MG63 (cell line): ENCODE results near the gene NPLOC4. TPM values are rescaled to one million over a fixed set of nuclear protein-coding genes. Genes with fewer than 3 reads are reported as not detected.

Experiments
- DNase-seq: peaks from one replicate; pipeline ENCODE4 v3.0.0-alpha.2; 2020
- H3K27me3 ChIP-seq: fragments of 250-450 bp; sonication (Bioruptor Pico); 2 replicates; pipeline ENCODE4 v1.5.1; 2020; ENCODE audit warnings: mild to moderate bottlenecking, moderate library complexity
- H3K36me3 ChIP-seq: fragments of 250-450 bp; sonication (Bioruptor Pico); 2 replicates; pipeline ENCODE4 v1.5.1; 2020; ENCODE audit warnings: mild to moderate bottlenecking, moderate library complexity
- H3K4me3 ChIP-seq: fragments of 250-450 bp; sonication (Bioruptor Pico); 2 replicates; pipeline ENCODE4 v1.5.1; 2020; ENCODE audit warnings: mild to moderate bottlenecking, moderate library complexity
- H3K9me3 ChIP-seq: fragments of 250-450 bp; sonication (Bioruptor Pico); 2 replicates; pipeline ENCODE4 v1.5.1; 2020; ENCODE audit warnings: mild to moderate bottlenecking, moderate library complexity
- total RNA-seq: library from RNA; depleted of rRNA; stranded (reverse); fragments of >200 nt; shearing (Covaris generic); gene quantifications from 2 replicates; pipeline ENCODE4 v1.2.3, GENCODE V29; 2014; ENCODE audit warnings: low replicate concordance

The NPLOC4 gene
- total RNA-seq, 1 experiment from 2014 or later: 157 TPM

DNA sequence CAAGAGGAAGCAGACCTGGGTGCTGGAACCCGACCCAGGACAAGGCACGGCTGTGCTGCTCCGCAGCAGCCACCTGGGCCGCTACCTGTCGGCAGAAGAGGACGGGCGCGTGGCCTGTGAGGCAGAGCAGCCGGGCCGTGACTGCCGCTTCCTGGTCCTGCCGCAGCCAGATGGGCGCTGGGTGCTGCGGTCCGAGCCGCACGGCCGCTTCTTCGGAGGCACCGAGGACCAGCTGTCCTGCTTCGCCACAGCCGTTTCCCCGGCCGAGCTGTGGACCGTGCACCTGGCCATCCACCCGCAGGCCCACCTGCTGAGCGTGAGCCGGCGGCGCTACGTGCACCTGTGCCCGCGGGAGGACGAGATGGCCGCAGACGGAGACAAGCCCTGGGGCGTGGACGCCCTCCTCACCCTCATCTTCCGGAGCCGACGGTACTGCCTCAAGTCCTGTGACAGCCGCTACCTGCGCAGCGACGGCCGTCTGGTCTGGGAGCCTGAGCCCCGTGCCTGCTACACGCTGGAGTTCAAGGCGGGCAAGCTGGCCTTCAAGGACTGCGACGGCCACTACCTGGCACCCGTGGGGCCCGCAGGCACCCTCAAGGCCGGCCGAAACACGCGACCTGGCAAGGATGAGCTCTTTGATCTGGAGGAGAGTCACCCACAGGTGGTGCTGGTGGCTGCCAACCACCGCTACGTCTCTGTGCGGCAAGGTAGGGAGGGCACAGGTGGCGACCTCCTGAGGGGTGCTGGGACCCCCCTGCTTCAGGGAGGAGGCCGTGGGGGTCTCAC is 108.1 kb downstream of the NPLOC4 start:
- Histone ChIP-seq H3K4me3 (no peak overlapping the region), H3K27me3 (no peaks in the 10 kb centered on the region), H3K9me3 (no peaks in the 10 kb centered on the region), H3K36me3 (no peaks in the 10 kb centered on the region)
- DNase-seq: no peak

DNA sequence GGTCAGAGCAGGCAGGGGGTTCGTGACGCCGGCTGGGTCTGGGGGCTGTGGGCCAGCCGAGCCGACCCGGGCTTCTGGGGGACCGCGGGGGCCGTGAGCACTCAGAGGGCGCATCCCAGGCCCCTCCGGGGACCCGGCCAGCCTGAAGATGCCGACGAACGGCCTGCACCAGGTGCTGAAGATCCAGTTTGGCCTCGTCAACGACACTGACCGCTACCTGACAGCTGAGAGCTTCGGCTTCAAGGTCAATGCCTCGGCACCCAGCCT is 108.6 kb downstream of the NPLOC4 start:
- DNase-seq: no peak
- H3K27me3 ChIP-seq: no peaks in the 10 kb centered on the region
- no peak overlapping the region for H3K4me3 ChIP-seq
- no peaks in the 10 kb centered on the region for H3K9me3 ChIP-seq
- H3K36me3 ChIP-seq: no peaks in the 10 kb centered on the region

DNA sequence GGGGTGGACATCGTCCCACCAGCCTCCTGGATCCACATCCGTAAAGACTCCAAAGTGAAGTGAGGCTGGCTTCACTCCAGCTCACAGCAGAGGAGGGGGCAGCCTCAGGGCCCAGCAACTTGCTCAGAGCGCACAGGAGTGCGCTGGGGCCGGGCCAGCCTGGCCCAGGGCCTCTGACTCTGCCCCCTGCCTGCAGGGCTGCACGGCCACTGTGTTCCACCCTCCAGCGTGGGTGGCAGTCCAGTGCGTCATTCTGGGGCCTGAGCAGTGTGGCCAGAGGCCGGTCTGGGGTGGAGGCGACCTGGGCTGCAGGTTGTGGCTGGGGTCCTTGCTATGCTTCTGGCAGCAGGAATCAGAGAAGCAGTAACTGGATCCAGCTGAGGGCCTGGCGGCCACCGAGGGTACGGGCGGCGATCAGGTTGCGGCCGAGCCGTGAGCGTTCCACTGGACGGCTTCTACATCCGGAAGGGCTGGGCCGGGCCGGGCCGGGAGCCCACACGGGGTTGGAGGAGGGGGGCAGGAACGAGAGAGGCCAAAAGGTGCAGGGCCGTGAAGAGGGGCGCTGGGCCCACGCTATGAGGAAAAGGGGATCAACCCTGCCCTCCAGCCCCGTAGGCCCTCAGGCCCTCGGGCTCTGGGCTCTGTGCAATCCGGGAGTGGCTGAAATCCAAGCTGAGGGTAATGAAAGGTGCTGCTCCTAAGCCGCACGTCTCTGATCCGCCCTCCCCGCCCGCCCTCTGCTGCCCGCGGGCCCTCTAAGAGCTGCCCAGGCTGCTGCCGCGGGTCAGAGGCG is 109.1 kb downstream of the NPLOC4 start, which contains the start of gene FSCN2:
TSS of gene FSCN2 (plus strand) at position 787 of the 793 bp plus-strand sequence. CDS start 155 bp downstream, outside the sequence.
- H3K9me3 ChIP-seq: no peaks in the 10 kb centered on the region
- H3K36me3 ChIP-seq: no peaks in the 10 kb centered on the region
- DNase-seq: no peak
- no peak within 1 kb of the TSS for H3K4me3 ChIP-seq
- no peaks in the 10 kb centered on the region for H3K27me3 ChIP-seq

DNA sequence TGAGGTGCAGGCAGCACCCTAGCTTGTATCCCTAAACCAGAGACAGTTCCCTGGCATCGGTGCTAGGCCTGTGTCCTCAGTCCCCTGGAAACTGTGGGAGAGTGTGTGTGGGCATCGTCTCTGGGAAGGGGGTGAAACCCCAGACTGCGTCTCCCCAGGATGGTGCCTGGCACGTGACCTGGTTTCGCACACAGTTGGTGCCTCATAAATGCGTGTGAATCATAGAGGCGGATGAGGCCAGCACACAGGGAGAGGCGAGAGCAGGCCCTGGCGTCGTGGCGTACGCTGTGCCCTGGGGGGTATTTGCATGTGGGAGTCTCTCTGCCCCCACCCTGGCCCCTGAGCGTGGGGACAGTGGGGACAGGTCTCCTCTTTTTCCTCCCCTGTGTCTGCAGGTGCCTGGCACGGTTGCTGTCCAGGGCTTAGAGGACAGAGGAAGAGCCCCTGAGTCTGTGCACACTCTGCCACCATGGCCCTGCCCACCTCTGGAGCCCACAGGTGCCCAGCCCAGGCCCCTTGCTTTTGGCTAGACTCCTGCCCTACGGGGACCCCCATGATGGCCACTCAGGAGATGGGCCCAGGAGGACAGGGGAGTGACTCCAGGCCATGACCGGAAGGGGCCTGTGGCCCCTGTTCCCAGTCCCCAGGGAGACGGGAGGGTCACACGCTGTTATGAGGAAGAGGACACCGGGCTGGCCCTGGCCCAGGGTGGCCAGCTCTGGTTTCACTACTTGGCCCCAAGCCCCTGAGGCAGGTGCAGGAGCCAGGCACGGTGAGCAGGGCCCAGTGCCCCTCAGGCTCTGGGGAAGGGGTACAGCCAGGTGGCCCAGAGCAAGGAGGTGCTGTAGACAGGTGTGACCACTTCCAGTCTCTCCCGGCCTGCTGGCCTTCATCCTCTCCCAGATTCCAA is 110.0 kb downstream of the NPLOC4 start:
- no peaks in the 10 kb centered on the region for H3K9me3 ChIP-seq
- no peak overlapping the region for H3K4me3 ChIP-seq
- H3K27me3 ChIP-seq: no peaks in the 10 kb centered on the region
- H3K36me3 ChIP-seq: no peaks in the 10 kb centered on the region
- DNase-seq: peak; percentile 0

DNA sequence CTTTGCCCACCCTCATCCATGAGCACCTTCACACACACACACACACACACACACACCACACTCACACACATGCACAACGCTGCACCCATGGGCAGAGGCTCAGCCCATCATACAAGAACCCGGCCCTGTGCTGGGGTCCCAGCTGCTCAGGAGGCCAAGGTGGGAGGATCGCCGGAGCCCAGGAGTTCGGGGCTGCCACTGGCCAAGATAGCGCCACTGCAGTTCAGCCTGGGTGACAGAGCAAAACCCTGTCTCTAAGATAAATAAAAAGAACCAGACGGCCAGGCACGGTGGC is 112.1 kb downstream of the NPLOC4 start:
- Histone ChIP-seq H3K9me3 (no peaks in the 10 kb centered on the region), H3K27me3 (no peaks in the 10 kb centered on the region), H3K36me3 (no peaks in the 10 kb centered on the region), H3K4me3 (no peak overlapping the region)
- no peak for DNase-seq

DNA sequence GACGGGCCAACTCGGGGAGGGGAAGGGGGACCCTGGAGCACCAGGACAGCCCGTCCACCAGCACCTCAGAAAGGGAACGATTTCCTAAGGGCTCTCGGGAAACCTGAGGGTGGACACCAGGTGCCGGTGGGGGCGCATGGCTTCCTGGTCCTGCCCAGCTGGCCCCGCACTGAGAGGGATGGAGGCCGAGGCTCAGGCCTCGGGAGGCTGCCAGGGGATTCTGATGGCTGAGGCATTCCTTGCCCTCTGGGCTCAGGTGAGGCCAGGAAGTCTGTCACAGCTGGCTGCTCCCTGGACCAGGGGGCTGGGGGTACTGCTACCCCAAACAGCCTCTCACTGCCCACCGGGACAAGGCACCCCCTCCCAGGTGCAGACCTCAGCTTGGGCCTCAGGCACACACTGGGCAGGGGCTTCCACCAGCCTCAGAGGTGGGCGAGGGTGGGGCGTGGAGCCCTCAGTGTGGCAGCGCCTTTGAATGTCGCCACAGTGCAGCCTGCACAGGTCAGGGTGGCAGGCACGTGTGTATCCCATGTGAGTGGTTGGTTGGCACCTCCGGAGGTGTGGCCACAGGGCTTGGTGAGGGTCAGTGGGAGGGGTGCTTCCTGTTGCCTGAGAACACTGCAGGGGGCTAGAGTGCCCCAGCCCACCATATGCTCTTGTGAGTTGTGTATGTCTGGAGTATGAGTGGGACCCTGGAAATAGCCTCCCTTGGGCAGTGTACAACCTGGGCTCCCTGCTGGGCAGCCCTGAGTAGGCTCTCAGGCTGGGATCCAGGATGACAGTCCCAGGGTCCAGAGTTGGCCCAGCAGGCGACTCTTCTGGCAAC is 112.7 kb downstream of the NPLOC4 start:
- DNase-seq: peak; percentile 8
- no peak overlapping the region for H3K4me3 ChIP-seq

DNA sequence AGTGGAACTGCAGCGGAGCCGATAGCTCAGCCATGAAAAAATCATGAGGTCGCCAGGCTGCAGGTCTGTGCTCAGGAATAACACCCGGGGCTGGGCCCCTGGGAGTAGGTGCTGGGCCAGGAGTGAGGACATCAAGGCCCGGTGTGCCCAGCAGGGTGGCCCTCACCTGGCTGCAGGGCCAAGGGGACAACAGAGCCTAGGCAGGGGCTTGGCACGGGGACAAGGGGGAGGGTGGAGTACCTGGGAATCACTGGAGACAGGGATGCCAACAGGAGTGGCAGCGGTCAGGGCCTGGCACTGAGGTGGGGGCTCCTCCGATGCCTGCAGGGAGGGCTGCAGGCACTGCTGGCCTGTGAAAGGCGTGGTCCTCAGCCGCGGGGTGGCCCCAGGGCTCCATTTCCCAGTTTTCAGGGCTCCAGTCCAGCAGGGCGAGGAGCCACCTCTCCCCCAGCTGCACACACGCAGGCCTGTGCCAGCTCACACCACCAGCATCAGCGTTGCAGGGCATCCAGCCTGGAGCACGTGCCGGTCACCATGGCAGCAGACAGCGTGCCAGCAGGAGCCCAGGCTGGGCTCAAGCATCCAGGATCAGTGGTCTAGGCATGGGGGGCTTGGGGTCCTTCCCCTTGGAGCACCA is 113.4 kb downstream of the NPLOC4 start:
- peak; percentile 91 for DNase-seq
- H3K4me3 ChIP-seq: no peak overlapping the region
- H3K36me3 ChIP-seq: no peaks in the 10 kb centered on the region; the same call in 1 of the 2 replicates

More for the DNA sequence above, 112.7 kb downstream of the NPLOC4 start:
- Histone ChIP-seq H3K27me3 (no peaks in the 10 kb centered on the region), H3K36me3 (no peaks in the 10 kb centered on the region), H3K9me3 (no peaks in the 10 kb centered on the region)

GRCh38 chr17:81522491-81523401 is 114.2 kb downstream of the NPLOC4 start:
- Histone ChIP-seq H3K4me3 (no peak overlapping the region), H3K9me3 (no peaks in the 10 kb centered on the region), H3K36me3 (no peaks in the 10 kb centered on the region; the same call in 1 of the 2 replicates), H3K27me3 (no peaks in the 10 kb centered on the region)
- DNase-seq: no peak

More for the DNA sequence above, 113.4 kb downstream of the NPLOC4 start:
- Histone ChIP-seq H3K9me3 (no peaks in the 10 kb centered on the region), H3K27me3 (no peaks in the 10 kb centered on the region)

GRCh38 chr17:81520021-81520901 is 116.7 kb downstream of the NPLOC4 start:
- no peak for DNase-seq
- no peak overlapping the region for H3K4me3 ChIP-seq
- H3K36me3 ChIP-seq: peaks cover 19% of the 10 kb centered on the region
- no peaks in the 10 kb centered on the region for H3K9me3 ChIP-seq
- H3K27me3 ChIP-seq: no peaks in the 10 kb centered on the region

GRCh38 chr17:81519284-81520020 is 117.5 kb downstream of the NPLOC4 start:
- H3K27me3 ChIP-seq: no peaks in the 10 kb centered on the region
- H3K4me3 ChIP-seq: no peak overlapping the region
- no peak for DNase-seq
- H3K9me3 ChIP-seq: no peaks in the 10 kb centered on the region
- H3K36me3 ChIP-seq: peaks cover 21% of the 10 kb centered on the region

- Histone ChIP-seq H3K27me3 (no peaks in the 10 kb centered on the region), H3K4me3 (no peak overlapping the region), H3K9me3 (no peaks in the 10 kb centered on the region), H3K36me3 (peaks cover 21% of the 10 kb centered on the region)
- no peak for DNase-seq
Observed at GRCh38 chr17:81518785-81519283, 118.1 kb downstream of the NPLOC4 start.

- Histone ChIP-seq H3K27me3 (no peaks in the 10 kb centered on the region), H3K4me3 (no peak overlapping the region), H3K36me3 (peaks cover 21% of the 10 kb centered on the region), H3K9me3 (no peaks in the 10 kb centered on the region)
- no peak for DNase-seq
Observed at GRCh38 chr17:81518113-81518784, 118.7 kb downstream of the NPLOC4 start.
